Stomach (tissue), 4 donors: ENCODE results near the gene RNF26.

Experiments used
- CTCF ChIP-seq, 7 experiments: fragments of 450-650 bp in 4 of 7; fragments of 200-600 bp in 3 of 7; sonication (generic) in 3 of 7; IDR thresholded peaks; one replicate each; pipeline ENCODE4 v1.5.1; 2016 to 2019; ENCODE audit warnings: antibody characterized with exemption in 7 of 7, control low read depth in 2 of 7, mild to moderate bottlenecking in 1 of 7
- POLR2AphosphoS5 ChIP-seq, 3 donors: sonication (generic); formaldehyde crosslinking; IDR thresholded peaks; one replicate each; pipeline ENCODE4 v1.6.1; 2016; ENCODE audit warnings: antibody characterized with exemption in 3 of 3

DNA sequence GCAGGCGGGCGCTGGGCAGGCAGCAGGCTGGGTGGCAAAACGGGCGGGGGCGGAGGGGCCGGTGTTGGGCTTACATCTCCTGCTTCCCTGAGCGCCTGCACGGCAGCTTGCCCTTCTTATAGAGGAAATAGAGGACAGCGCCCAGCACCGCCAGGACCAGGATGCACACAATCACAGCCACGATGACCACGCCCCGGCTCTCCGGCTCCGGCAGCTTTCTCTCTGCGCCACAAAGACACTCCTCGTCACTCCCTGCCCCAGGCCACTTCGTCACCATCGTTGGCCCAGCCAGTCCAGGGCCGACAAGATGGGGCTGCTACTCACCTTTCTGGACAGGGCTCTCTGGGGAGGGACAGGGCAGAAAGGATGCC, 23.7 kb upstream of the RNF26 start:
- TF ChIP-seq CTCF (IDR thresholded peaks at IDR 0.05) = no peak
- no peak for TF ChIP-seq POLR2AphosphoS5 (IDR thresholded peaks at IDR 0.05)
